ENCODE results near the gene SIRPB2.

SIRPB2 gene

DNA sequence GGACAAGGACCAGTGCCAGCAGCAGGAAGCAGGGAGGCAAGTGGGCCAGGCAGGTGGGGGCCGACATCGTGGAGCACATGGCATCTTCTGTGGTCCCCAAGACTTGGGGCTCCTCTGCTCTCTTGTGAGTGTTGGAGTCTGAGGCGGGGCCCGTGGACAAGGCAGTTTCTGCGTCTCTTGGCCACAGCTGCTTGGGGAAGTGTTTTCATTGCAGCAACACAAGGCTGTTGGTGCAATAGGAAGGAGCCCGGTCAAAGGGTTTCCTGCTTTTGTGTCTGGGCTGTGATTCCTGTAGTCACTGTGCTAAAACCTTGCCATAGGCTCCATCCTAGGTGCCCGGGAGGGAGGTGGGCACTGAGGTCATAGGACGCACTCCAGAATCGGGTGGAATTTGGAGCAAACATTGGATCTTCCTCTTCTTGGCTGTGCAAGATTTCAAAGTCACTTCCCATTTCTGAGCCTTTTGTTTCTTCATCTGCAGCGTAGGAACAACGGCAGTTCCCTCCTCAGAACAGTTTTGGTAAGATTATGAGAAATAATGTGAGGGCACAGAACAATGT, at the start of gene SIRPB2:
SIRPB2 (minus strand) TSS at position 140 of the 560 bp plus-strand sequence; CDS start at position 79, 61 bp downstream.
- FAIRE-seq: no peak

DNA sequence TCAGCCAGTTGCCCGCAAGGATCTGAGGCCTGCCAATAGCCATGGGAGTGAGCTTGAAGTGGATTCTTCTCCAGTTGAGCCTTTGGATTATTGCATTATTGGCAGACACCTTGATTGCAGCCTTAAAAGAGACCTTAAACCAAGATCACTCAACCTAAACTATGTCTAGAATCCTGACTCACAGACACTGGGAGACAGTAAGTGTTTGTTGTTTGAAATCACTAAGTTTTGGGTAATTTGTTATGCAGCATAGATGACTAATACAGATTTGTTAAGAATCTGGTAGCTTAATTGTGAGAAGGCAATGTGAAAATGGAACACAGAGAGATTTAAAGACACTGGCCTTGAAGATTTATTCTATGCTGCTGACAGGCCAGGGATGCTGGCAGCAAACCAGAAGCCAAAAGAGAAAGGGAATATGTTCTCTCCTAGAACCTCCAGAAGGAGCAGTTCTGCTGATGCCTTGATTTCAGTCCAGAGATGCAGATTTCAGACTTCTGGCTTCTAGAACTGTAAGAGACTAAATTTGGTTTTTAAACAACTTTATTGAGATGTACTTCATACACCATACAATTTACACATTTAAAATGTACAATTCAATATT, 48.7 kb upstream of the SIRPB2 start:
- no peak for FAIRE-seq

DNA sequence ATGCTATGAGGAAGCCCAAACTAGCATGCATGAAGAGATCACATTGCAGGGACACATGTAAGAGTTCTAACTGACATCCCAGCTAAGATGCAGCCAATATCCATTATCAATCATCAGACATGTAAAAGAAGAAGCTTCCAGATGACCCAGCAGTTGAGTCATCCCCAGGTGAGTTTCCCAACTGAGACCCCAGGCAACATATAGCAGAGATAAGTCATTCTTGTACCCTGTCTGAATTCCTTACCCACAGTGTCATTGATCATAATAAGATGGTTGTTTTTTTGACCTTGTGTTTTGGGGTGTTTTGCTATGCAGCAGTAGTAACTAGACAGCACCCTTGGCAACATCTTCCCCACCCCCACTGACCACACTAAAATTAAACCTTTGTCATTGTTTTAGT, 47.4 kb upstream of the SIRPB2 start:
- FAIRE-seq: no peak

DNA sequence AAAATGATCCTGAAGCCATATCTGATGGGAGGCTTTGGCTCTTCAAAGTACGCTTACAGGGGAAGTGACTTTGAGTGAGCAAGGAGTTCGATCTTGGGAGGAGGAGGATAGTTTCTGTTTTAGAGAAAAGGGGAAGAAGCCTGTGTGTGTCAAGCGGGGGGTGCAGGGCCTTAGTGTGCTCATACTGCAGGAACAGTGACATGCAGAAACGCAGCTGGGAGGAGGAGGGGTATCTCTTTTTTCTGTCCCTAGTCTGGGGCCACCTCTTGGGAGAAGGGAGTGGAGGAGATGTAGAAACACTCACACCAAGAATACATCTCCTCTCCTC, 46.5 kb upstream of the SIRPB2 start:
- no peak for FAIRE-seq

DNA sequence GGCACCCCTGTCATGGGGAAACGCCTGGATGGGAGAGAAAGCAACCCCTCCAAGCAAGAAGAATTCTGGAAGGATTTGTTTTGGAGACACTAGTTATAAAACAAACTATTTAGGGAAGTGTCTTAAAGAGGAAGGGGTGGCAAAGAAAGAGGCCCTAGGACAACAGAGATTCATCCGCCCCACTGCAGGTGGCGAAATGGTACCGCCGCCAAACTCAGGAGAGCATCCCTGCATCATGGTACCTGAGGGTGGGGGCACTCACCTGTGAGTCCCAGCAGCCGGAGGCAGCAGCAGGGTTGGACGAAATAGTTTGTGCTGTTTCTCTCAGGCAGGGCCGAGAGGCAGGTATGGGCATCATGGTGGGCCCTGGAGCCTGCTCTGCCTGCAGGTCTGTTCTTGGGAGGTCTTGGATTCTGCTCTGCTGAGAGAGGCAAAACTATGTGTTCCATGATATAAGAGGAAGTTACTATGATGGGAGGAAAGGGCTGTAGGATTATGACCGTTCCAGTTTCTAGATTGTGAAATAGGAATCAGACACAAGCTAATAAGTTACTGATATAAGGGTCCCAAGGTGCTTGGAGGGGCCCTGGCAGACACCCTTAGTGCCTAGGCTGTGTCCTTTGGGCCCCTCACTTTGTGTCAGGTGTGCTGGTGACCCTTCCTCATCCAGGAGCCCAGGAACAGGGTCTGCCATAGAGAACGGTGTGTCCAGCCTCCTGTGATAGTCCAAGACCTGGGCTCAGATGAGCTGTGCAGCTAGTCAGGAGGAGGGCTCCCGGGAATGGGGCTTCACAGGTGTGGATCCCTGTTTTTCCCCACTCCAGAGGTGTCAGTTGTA, 45.9 kb upstream of the SIRPB2 start:
- FAIRE-seq: no peak

DNA sequence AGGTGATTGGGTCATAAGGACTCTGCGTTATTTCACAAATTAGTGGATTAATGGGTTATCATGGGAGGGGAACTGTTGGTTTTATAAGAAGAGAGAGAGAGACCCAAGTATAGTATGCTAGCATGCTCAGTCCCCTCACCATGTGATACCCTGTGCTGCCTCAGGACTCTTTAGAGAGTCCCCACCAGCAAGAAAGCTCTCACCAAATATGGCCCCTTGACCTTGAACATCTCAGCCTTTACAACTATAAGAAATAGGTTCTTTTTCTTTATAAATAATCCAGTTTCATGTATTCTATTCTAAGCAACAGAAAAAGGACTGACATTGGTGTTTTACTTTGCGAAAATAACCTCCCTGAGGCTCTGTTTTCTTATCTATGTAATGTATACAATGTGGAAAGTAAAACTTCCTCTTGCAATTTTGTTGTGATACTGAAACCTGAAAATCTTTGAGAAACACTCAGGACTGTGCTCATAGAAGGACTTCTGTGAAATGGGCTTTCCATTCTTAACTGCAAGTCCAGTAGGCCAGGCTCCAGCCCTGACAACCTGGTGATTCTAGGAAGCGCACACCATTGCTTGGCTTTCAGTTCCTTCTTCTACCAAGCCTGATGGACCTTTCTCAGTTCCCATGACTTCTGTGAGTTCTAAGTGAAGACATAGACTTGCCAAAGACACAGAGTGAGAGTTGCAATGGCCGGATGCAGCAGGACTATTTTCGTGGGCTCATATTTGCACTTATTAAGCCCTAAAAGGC, 44.4 kb upstream of the SIRPB2 start:
- no peak for FAIRE-seq

DNA sequence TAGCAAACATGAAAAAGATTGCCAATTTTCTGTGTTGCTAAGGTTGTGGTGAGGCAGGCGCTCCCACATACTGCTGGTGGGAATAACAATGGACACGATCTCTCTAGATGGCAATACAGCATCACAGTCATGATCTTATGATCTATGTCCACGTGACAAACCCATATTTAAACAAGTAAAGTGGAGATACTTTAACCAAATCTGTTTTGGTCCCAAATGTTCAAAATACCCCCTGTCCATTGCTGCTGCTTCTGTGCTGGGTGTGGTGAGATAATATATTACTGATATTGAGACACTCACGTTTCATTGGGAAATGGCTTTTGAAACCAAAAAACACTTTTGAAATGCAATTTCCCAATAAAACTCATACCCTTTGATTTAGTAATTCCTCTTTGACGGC, 43.3 kb upstream of the SIRPB2 start:
- FAIRE-seq: no peak

DNA sequence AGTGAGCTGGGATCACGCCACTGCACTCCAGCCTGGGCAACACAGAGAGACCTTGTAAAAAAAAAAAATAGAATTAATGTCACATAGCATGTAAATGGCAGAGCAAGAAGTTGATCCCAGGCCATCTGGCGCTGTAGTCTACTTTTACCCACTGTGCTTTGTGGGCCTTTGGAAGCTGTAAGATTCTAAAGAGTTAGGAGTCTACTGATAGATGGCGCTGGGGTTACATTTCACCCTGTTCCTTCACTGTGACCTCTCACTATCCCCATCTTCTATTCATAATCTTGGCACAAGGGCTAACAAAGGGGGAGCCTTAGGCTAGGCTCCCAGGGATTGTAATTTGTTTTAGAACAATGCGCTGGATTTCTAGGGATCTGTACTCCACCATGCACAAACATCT, 41.8 kb upstream of the SIRPB2 start:
- FAIRE-seq: no peak

DNA sequence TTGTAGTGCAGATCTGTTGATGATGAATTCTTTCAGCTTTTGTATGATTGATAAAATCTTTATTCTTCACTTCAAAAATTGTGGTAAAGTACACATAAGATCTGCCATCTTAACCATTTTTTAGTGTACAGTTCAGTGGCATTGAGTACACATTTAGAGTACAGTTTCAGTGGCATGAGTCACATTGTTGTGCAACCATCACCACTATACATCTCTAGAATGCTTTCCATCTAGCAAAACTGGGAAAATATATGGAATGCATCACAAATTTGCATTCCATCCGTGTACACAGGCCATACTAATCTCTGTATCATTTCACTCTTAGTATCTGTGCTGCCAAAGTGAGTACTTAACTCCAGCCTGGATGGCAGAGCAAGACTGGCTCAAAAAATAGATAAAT, 37.6 kb upstream of the SIRPB2 start:
- no peak for FAIRE-seq

DNA sequence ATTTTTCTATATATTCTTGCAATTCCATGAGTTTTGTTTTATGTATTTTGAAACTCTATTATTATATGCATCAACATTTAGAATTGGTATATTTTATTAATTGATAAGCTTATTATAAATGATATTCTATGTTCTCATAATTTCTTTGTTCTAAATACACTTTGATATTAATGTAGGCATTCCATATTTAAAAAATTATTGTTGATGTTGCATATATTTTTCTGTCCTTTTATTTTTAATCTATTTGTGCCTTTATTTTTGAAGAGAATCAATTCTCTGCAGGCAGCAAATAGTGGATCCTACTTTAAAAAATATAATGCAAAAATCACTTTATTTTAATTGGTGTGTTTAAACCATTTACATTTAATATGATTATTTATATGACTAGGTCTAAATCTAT, 36.7 kb upstream of the SIRPB2 start:
- no peak for FAIRE-seq

DNA sequence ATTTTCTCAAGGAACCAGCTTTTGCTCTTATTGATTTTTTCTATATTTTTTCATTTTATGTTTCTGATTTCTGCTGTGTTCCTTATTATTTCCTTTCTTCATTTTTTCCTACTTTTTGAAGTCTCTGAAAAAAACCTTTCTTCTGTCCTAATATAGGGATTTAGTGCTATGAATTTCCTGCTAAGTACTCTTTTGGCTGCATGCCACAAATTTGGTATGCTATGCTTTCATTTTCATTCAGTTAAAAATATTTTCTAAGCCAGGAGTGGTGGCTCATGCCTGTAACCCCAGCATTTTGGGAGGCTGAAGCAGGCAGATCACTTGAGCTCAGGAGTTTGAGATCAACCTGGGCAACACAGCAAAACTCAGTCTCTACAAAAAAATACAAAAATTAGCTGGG, 35.7 kb upstream of the SIRPB2 start:
- FAIRE-seq: no peak

DNA sequence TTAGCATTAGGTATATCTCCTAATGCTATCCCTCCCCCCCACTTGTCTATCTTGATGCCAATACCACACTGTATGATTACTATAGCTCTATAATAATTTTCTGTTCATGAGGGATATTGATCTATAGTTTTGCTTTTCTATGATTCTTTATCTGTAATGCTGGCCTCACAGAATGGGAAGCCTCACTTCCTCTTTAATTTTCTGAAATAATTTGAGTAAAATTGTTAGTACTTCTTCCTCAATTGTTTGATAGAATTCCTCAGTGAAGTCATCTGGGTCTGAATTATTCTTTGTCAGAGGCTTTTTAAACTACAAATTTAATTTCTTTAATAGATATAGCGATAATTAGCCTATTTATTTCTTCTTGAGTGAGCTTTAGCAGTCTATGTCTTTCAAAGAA, 35.1 kb upstream of the SIRPB2 start:
- no peak for FAIRE-seq

DNA sequence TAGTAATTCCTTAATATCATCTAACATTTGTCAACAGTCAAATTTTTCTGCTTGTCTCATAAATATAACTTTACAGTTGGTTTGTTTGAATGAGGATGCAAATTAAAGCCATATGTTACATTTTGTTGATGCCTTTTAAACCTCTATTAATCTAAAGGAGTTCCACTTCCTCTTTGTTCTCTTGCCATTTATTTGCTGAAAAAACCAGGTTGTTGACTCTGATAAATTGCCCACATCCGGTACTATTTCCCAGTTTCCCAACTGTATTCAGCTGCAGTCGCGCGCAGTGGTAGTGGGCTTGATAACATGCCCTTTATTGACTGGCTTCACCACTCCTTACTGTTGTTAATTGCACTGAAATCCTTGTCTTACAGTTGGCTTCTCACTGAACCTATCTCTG, 32.8 kb upstream of the SIRPB2 start:
- no peak for FAIRE-seq

DNA sequence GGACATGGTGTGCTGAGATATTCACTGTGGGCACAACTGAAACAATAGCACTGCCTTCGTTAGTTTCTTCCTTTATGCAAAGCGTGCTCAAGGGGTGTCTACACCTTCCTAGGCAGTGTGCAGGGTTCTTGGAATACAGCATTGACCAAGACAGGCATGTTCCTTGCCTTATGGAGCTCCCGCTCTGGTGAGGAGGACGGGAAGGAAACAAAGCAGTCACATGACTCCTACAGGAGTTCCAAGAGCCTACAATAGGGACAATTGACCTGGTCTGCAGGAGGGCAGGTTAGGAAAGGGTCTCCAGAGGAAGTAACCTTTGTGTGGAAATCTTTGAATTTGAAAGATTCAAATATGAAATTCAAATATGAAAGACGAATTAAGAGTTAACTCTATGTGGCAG, 25.8 kb upstream of the SIRPB2 start:
- no peak for FAIRE-seq

DNA sequence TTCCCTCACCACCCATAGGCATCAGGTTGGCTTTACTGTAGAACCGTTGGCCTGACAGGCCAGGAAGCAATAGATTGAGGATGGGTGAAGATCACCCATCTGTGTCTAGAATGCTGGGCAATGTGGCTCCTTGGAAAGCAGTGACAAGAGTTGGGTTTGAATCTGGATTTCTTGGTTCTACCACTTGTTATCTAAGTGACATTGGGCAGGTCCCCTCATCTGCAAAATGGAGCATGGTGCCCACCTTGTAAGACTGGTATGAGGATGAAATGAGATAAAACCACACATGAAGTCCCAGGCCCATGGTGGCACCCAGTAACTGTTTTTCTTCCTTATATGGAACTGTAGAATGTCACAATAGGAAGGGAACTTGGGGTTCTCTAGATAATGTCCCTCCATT, 22.6 kb upstream of the SIRPB2 start:
- no peak for FAIRE-seq

DNA sequence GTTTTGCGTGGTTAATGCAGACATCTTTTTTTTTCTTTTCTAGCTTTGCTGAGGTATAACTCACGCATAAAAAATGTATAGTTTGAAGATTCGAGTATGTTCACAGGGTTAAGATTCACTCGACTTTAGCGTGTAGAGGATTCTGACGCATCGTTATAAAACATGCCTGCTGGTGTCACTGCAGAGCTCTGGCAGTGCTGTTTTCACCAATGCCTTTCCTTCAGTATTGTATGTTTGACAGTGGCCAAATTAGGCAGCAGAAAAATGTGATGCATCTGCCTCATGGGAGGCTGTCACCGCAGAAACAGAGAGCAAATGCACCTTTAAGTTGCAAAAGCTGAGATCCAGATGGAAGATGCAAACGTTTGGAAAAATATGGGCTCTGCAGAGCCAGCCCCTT, 18.0 kb upstream of the SIRPB2 start:
- no peak for FAIRE-seq

DNA sequence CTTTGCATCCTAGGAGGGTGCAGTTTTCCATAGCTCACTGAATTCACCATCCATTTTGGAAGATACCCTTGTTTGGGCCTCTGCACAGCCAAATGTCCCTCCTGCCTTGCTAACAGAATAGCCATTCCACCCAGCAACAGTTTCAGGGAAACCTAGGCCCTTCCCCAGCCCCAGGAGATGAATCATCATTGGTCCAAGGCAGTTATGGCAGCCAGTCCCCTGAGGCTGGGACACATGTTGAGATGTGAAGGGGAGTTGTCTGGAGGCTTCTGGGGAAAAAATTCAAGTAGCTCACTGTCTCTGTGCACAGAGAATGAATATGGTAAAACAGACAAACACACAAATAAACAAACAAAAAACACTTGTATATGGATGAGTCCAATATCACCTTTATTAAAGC, 17.4 kb upstream of the SIRPB2 start:
- no peak for FAIRE-seq

DNA sequence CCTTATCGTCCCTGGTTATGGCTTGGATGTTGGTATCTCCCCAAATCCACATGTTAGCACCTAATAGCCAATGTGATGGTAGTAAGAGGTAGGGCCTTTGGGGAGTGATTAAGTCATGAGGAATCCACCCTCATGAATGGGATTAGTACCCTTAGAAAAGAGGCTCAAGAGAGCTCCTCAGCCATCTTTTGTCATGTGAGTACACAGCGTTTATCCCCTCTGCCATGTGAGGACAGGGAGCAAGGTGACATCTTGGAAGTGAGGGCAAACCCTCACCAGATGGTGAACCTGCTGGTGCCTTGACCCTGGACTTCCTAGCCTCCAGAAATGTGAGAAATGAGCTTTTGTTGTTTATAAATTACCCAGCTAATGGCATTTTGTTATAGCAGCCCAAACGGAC, 16.1 kb upstream of the SIRPB2 start:
- FAIRE-seq: no peak

DNA sequence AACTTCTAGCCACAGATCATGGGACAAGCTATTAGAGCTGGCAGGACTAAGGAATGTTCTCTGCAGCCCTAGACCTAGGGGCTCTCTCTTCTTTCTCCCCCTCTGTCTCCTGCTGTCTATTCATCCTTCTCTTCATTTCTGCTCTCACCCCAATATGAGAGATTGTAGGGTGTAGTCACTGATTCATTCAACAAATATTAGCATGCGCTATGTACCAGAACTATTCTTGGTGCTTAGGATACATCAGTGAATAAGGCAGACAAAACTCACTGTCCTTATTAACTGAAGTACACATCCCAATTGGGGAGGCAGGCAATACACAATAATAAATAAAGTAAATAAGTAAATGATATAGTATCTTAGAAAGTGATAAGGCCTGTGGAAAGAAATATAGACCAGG, 14.7 kb upstream of the SIRPB2 start:
- no peak for FAIRE-seq

DNA sequence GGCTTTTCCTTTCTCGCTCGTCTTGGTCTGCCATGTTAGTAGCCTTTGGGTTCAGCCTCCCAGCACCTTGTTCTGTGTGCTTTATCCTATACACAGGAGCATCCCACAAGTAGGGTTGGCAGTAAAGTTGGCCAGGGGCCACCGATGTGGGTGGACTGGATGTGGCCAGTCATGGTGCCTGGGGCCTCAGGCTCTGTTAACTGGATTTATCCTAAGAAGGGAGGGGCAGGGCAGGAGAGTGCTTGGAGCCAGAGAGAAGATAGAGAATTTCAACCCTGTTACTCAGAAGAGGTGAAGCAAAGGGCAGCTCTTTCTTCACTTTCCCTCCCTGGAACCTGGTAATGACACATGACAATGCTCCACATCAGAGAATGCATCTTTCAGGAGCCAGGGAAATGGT, 14.1 kb upstream of the SIRPB2 start:
- FAIRE-seq: no peak

DNA sequence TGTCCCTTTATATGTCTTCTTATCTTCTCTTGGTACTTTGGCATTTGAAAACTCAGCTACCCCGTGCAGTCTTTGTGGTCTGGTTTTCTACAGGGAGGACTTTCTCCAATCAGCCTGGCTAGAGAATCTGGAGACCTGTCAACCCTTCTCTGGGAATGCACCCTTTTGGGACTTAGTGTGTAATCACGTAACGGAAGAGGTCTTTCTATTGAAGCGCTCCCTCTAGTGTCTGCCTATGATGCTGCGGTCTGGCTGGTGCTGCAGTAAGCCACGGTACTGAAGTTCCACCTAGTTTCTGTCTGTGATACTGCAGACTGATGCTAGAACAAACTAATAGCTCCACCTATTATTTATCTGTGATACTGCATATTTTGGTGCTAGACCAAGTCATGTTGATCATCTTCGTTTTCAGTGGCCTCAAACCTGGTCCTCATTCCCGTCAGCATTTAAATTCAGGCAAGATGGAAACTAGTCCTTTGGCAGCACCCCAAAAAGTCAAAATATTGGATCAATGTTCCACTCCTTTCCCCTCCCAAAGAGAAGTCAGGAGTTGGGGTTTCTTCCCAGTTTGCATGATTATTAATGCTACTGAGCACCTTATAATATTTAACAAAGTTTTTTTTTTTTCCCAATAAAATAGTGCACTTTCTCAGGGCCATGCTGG, 12.5 kb upstream of the SIRPB2 start:
- FAIRE-seq: peak; percentile 89

DNA sequence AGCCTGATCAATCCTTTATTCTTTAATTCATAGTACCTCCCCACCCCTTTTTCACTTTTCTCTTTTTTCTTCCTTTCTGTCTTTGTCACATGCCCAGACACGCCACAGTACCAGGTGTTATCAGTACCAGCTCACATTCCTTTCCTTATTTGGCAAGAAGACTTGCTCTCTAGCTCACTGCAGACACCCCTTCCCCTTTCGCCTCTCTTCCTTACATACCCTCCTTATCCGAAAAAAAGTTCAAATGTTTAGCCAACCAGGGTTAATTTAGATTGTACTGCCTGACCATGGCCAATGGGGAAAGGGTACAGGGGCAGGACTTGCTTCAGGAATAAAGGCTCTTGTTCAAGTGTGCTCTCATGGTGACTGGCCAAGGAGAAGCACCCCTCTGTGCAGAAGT, 9.3 kb upstream of the SIRPB2 start:
- no peak for FAIRE-seq
